ENCODE measurements around the gene ZC3H7B.
"Not testable (repeated sequence)": the region's sequence is repeated elsewhere in the genome, so short reads cannot be mapped to it uniquely, and the experiment has no call there.

ZC3H7B gene, protein sequence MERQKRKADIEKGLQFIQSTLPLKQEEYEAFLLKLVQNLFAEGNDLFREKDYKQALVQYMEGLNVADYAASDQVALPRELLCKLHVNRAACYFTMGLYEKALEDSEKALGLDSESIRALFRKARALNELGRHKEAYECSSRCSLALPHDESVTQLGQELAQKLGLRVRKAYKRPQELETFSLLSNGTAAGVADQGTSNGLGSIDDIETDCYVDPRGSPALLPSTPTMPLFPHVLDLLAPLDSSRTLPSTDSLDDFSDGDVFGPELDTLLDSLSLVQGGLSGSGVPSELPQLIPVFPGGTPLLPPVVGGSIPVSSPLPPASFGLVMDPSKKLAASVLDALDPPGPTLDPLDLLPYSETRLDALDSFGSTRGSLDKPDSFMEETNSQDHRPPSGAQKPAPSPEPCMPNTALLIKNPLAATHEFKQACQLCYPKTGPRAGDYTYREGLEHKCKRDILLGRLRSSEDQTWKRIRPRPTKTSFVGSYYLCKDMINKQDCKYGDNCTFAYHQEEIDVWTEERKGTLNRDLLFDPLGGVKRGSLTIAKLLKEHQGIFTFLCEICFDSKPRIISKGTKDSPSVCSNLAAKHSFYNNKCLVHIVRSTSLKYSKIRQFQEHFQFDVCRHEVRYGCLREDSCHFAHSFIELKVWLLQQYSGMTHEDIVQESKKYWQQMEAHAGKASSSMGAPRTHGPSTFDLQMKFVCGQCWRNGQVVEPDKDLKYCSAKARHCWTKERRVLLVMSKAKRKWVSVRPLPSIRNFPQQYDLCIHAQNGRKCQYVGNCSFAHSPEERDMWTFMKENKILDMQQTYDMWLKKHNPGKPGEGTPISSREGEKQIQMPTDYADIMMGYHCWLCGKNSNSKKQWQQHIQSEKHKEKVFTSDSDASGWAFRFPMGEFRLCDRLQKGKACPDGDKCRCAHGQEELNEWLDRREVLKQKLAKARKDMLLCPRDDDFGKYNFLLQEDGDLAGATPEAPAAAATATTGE

DNA sequence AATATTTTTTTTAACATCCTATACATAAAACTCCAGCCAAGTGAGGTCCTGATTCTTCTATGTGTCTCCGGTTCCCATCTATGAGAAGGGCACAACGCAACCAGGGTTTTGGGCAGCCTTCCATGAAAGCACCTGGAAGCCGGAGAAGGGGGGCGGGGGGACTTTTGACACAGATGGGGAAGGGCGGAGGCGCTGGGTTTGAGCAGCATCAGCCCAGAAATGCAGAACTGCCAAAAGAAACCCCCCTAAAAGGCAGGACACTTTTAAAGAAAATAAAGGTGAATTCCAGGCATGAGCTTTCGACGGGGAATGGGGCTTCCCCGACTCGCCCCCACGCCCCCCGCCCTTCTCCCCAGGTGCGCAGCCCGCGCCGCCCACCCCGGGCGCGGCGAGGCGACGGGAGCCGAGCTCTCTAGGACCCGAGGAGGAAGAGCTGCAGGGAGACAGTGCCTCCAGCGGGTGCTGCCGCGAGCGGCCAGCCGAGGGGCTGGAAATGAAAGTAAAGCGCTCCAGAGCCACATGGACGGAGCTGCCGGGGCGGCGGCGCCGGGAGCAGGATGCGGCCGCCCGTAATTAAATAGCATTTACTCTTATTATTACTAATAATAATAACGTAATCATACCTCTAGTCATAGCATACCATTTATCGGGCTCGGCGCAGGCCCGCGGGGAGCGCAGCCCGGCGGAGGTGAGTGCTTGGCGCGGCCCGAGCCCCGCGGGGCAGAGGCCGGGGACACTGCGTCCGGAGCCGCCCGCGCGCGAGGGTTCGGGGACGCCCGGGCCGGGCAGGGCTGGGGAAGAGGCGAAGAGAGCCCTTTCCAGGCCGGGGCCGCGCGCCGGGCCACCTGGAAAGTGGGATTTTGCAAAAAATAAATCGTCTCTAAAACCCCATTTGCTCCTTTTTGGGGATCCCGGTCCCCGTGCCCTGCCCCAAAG lies at the start of gene ZC3H7B:
Gene ZC3H7B (plus strand): TSS at position 441 of the 936 bp plus-strand sequence. CDS start 19,136 bp downstream, outside the sequence.
- peak; percentile 12 for DNase-seq

DNA sequence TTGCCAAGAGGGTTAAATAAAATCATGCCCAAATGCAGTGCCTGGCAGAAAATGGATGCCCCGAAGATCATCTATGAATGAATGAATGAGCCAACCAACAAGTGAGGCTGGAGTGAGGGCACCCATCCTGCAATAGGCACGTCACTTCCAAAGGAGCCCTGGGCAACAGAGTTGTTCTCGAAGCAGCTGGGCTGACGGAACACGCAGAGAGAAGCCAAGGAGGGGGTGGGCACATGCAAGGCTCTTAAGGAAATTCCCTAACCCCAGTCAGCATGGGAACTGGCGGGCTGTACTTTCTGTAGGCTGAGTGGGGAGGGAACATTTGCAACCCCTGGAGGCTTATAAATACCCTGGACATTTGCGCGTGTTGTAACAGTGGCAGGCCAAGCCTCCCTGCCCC lies 49.0 kb upstream of the ZC3H7B start:
- DNase-seq = no peak

DNA sequence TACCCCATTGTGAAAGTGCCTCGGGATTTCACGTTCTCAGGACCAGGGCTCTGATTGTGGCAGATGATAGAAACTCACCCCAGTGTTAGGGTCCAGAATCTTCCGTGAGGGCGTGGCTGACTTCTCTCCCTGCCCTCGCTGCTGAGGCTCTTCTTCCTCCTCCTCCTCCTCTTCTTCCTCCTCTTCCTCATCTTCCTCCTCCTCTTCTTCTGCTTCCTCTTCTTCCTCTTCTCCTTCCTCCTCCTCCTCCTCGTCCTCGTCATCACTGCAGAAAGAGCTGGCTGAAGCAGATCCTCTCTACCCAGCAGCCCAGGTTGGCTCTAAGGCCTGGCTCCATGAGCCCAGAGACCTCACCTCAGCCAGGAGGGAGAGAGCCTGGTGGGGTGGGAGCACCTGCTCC lies 47.1 kb upstream of the ZC3H7B start:
- DNase-seq = no peak

DNA sequence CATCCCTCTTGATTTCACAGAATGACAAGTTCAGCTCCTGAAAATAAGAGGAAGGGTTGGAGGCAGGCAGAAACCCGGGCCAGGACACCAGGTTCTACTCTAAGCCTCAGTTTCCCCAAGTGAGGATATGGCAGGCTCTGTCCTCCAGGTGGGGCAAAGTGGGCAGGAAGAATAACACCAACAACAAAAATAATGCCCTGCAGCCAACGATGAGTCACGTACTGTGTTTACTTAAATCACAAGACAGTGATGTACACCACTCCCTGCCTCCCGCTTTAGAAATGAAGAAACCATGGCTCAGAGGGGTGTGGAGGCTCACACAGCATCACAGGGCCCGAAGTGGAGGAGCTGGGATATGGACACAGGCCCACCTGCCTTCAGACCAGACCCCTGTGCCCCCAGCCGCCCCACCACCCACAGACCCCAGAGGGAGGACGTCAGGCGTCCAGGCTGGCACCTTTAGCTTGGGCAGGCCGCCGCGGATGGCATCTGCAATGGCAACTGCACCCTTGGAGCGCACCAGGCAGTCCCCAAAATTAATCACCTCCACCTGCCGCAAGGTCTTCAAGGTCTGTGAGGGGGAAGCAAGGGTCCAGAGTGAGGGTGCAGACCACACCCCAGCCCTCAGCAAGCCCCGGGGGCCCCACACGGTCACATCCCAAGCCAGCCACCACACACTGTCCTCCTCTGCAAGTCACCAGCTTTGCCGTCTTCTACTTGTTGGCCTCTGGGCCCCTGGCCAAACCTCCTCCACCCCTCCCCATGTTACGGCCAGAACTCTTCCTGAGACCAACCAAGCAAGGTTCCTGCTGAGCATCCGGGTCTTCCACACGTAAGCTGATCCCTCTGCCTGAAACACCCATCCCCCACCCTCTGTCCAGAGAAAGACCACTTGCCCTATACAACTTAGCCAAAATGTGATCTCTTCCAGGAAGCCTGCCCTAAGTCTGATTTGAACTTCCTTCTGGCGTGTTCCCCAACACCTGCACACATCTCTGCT lies 44.8 kb upstream of the ZC3H7B start:
- no peak for DNase-seq

DNA sequence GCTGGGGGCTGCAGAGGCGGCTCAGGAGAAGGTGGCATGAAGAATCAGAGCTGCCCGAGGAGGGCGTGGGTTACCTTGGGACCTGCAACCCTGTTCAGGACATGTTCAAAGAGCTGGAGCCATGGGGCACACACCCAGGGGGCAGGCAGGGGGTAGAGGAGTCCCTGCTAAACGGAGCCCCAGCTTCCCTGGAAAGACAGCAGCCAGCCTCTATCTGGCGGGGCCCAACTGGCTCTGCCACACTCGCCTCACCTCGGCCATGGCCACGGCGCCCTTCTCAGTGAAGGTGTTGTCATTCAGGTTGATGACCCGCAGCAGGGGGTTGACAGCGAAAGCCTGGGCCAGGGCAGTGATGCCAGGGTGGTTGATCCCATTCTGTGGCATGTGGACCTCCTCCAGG lies 43.6 kb upstream of the ZC3H7B start:
- no peak for DNase-seq

DNA sequence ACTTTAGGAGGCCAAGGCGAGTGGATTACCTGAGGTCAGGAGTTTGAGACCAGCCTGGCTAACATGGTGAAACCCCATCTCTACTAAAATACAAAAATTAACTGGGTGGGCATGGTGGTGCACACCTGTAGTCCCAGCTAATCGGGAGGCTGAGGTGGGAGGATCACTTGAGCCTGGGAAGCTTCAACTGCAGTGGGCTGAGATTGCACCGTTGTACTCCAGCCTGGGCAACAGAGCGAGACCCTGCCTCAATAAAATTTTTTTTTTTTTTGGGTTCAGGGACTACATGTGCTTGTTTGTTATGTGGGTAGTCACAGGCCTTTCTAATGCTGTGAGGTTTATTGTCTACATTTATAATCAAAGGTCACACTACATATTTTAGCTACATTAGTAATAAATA lies 41.6 kb upstream of the ZC3H7B start:
- not testable (repeated sequence) for DNase-seq

DNA sequence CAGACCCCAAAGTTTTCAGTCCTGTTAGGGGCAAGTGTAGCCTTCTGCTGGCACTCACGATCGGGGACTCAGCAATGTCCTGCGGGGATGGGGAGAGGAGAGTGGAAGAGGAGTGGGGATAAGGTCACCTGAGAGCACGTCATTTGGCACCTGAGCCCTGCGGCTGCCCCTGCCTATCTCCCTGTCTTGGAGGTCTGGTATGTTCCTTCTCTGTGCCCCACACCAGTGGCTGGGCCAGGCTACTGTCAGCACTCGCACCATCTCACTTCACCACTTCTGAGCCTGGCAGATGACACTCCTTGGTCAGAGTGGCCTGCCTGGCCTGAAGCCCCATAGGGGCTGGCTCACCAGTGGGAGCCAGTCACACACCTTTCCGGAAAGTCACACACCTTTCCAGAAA lies 40.5 kb upstream of the ZC3H7B start:
- no peak for DNase-seq

DNA sequence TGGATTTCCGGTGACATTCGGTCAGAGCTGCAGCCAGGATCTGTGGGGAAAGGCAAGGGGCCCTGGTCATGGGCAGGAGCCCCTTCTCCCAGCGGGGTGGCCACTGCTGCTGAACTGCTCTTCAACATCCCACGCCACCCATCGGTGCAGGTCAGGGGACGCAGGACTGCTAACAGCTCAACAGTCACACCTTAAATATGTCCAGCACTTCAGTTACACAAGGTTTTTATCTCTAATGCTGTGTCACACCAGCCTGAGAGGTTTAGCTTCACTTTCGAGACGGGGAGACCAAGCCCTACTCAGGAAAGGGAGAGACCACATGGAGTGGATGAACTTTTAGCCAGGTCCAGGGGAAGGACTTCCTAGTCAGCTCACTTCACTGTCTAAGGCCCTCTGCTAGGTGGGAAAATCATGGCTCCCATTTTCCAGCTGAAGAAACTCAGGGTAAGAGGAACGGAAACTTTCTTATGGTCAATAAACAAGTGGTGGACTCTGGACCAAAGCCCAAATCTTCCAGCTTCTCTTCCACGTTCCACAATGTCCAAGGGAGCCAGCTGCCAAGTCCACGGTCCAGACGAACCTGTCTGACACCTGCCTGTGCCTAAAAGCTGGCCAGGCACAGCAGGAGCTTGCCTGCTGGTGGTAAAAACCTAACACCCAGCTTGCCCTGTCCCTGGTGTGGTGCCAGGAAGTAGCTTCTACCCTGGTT lies 39.6 kb upstream of the ZC3H7B start:
- no peak for DNase-seq

DNA sequence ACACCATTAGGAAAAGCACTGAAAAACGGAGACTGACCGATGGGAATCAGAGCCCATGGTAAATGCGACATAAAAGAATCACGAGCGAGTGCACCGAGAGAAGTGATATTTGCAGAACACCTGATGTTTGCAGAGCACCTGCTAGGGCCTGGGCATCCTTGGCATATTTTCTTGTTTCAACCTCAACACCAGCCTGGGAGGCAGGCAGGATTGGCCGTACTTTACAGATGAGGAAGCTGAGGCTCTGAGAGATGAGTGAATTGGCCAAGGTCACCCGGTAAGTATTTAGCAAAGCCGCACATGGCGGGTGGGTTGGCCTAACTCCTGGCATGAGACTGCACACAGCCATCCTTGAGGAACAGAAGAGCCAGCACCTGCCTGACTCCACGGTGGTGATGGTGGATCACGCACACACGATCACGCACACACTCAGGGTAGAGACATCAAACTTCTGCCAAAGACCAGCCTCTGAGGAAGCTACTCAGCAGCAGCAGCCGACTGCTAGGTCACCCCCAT lies 39.0 kb upstream of the ZC3H7B start:
- DNase-seq = no peak

DNA sequence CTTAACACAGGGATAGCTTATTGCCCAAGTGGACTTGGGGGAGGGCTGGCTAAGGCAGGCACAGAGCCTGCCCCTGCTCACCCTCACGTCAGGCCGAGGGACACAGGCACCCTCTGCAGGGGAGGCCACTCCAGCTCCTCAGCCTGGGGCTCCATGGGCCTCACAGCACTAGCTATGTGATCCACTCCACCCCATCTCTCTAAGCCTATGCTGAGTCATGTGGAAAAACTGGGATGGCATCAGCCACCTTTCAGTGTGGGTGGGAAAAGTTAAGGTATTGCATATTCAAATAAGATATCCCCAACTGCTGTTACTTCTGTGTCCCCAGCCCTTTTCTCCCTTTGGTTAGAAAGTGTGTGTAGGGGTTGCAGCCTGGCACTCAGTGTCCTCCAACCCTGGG lies 37.6 kb upstream of the ZC3H7B start:
- no peak for DNase-seq

DNA sequence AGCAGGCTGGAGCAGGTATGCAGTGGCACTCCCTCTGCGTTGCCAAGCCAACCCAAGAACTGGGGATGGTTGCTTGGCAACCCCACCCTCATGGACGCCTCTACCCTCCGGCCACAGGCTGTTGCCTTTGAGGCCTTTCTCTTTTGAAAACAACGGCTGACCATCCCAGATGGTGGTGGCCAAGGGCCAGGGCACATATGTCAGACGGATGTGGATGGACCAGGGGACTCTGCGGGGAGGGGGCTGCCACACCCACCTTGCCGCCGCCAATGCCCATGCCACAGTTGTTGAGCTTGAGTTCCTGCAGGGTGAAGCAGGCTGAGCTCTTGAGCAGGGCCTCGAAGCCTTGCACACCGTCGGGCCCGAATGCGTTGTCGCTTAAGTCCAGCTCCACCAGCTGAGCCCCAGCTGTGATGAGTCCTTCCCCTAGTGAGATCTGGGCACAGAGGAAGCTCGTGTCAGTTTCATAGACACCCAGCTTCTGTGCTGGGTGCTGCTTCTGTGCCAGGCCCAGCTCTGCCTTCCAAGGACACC lies 36.9 kb upstream of the ZC3H7B start:
- no peak for DNase-seq

DNA sequence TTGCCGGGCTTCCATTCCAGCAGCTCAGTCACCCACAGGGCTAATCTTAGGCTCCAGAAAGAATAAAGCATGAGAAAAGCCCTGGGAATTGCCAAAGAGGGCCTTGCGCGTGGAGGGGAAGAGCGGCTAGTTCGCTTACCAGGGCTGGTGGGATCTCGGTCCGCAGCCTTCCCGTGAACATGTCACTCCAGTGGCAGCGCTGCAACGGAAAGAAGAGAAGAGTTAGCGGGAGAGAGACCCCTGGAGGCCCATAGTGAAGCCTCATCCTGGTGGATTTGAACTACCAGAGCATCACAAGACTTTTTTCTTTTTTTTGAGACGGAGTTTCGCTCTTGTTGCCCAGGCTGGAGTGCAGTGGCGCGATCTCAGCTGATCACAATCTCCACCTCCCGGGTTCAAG lies 33.4 kb upstream of the ZC3H7B start:
- no peak for DNase-seq

DNA sequence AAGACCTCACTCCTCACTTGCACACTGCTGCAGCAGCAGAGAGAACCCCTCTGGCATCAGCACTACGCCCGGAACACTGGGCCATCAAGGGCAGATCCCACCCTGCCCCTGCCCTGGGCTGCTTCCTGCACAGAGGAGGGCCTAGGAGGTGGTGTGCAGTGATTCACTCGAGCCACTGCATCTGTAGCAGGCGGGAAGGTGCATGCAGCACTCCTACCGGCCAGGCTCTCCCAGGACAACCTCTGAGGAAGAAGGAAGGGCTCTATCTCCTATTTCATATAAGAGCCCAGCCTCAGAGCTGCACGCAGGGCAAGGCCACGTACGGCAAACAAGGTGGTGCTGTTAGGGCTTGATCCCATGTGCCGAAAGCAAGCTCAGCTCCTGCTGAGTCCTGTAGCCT lies 29.5 kb upstream of the ZC3H7B start:
- no peak for DNase-seq

DNA sequence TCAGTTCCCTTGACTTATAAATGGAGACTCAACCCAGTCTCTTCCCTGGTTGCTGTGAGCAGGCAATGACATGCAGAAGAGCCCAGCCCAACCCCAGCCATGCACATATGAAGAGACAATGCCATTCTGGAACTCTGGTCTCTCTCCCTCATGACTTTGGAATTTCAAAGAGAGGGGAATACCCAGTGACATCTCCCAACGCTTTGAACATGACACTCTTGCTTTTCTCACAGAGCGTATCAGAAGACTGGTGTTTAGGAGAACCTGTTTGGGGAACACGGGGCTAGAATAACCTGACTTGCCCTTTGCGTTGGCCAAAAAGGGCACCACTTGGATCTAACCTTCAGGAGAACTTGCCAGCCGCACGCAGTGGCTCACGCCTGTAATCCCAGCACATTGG lies 28.2 kb upstream of the ZC3H7B start:
- no peak for DNase-seq

DNA sequence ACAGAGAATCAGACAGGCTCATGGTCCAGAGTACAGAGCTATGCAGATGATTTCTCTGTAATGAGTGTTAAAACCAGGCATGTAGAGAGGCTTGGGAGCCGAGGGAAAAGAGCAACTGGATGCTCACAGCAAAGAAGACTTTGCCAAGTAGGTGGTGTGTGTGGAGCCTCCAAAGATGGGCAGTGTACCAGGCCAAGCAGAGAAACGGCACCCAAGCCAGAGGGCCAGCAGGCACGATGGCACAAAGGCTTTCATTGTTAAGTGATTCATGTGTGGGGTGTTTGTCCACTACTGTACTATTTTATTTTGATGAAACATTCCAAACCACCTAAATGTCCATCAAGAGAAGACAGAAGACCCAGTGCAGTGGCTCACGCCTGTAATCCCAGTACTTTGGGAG lies 26.5 kb upstream of the ZC3H7B start:
- no peak for DNase-seq

DNA sequence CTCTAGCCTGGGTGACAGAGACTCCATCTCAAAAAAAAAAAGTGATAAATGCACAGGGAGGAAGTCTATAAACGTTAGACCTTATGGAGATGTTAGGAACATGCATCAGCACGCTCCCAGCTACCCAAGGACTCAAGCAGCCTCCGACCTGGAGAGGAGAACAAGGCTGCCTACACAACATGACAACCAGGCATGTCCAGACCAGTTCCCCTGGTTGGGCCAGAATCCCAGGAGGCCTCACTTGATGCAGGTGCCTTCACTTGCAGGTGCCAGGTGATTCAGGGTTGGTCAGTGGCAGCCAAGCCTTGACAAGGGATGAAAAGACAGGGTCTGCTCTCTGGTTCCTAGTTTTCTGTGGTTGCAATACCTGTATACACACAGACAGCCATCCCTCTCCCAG lies 21.3 kb upstream of the ZC3H7B start:
- no peak for DNase-seq

DNA sequence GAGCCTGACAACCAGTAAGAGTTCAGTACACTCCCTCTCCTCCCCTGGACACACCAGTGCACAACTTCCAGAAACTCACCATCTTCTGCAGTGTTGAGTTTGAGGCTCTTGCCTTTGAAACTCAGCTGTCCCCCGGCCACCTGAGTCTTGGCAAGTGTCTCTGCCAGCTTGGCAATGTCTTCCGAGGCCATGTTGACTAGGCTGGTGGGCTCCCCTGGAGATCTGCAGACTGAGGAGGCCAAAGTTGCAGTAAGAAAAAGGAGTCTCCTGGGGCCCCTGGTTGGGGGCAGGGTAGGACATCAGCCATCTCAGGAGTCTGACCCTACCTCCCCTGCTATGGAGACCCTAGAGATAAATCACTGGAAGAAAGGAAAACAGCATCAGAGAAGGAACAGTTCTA lies 20.5 kb upstream of the ZC3H7B start:
- no peak for DNase-seq

DNA sequence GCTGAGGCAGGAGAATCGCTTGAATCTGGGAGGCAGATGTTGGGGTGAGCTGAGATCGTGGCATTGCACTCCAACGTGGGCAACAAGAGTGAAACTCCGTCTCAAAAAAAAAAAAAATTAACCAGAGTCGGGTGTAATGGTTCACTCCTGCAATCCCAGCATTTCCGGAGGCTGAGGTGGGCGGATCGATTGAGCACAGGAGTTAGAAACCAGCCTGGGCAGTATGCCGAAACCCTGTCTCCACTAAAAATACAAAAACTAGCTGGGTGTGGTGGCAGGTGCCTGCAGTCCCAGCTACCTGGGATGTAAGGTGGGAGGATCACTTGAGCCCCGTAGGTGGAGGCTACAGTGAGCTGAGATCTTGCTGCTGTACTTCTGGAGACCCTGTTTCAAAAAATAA lies 16.9 kb upstream of the ZC3H7B start:
- no peak for DNase-seq

DNA sequence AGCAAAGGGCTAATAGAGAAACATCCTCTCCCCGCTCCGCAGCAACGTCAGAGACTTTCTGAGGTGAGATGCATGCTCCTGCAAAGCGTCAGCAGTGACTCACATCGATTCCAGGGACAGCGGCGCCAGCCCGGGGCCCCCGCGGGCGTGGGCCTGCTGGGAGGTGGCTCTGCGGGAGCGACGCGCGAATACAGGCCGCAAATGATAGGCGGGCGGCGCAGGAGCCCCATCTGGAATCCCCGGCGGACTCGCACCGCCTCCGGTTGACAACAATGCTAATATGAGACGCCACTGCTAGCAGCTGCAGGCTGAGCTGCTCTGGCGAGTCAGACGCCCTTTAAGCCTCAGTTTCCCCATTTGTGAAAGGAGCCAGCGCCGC lies 15.9 kb upstream of the ZC3H7B start:
- DNase-seq = no peak
